H9 (cell line): ENCODE data around the gene CHTOP. TPM values are rescaled to one million over a fixed set of nuclear protein-coding genes. Genes with fewer than 3 reads are reported as not detected.
A peak's percentile ranks its signal among the peaks of the same experiment; 100 is the strongest.

Experiments
- DNase-seq: peaks from one replicate; pipeline ENCODE4 v3.0.0-alpha.2; 2017
- H2AFZ ChIP-seq: one replicate; pipeline ENCODE4 v1.6.1; 2013; ENCODE audit warnings: mild to moderate bottlenecking, low read length, control low read depth, moderate library complexity
- H2AK5ac ChIP-seq: 2 replicates; pipeline ENCODE4 v1.6.1; 2013; ENCODE audit warnings: low read length, control low read depth, mixed read lengths; ENCODE audit not compliant: insufficient read length
- H2BK120ac ChIP-seq: one replicate; pipeline ENCODE4 v1.6.1; 2013; ENCODE audit warnings: low read depth, mild to moderate bottlenecking, low read length, control low read depth, inconsistent platforms; ENCODE audit not compliant: poor library complexity, severe bottlenecking
- H2BK12ac ChIP-seq: 2 replicates; pipeline ENCODE4 v1.6.1; 2013; ENCODE audit warnings: low read length, control low read depth, mixed read lengths, low read depth; ENCODE audit not compliant: insufficient read length
- H2BK15ac ChIP-seq: 2 replicates; pipeline ENCODE4 v1.6.1; 2013; ENCODE audit warnings: low read depth, low read length, control low read depth
- H2BK20ac ChIP-seq: one replicate; pipeline ENCODE4 v1.6.1; 2013; ENCODE audit warnings: low read depth, mild to moderate bottlenecking, low read length, control low read depth, inconsistent platforms; ENCODE audit not compliant: poor library complexity, severe bottlenecking
- H2BK5ac ChIP-seq: 2 replicates; pipeline ENCODE4 v1.6.1; 2013; ENCODE audit warnings: low read length, control low read depth, mixed read lengths; ENCODE audit not compliant: insufficient read length
- H3K14ac ChIP-seq: 2 replicates; pipeline ENCODE4 v1.6.1; 2013; ENCODE audit warnings: low read length, control low read depth; ENCODE audit not compliant: insufficient read depth
- H3K18ac ChIP-seq: 2 replicates; pipeline ENCODE4 v1.6.1; 2013; ENCODE audit warnings: low read depth, mild to moderate bottlenecking, mixed read lengths, low read length, control low read depth; ENCODE audit not compliant: insufficient read length
- H3K23ac ChIP-seq: 2 replicates; pipeline ENCODE4 v1.6.1; 2013; ENCODE audit warnings: low read length, control low read depth, mixed read lengths, low read depth; ENCODE audit not compliant: insufficient read length
- H3K23me2 ChIP-seq: 2 replicates; pipeline ENCODE4 v1.6.1; 2013; ENCODE audit warnings: low read depth, mild to moderate bottlenecking, mixed read lengths, low read length, control low read depth; ENCODE audit not compliant: insufficient read length, poor library complexity, severe bottlenecking
- H3K27ac ChIP-seq: 2 replicates; pipeline ENCODE4 v1.5.1; 2013; ENCODE audit warnings: low read length, control low read depth, mixed read lengths, low read depth; ENCODE audit not compliant: insufficient read length
- H3K27me3 ChIP-seq: 2 replicates; pipeline ENCODE4 v1.6.1; 2013; ENCODE audit warnings: low read length, control low read depth, inconsistent platforms; ENCODE audit not compliant: insufficient read depth
- H3K4ac ChIP-seq: 2 replicates; pipeline ENCODE4 v1.6.1; 2013; ENCODE audit warnings: low read depth, mild to moderate bottlenecking, control low read depth, inconsistent platforms, low read length, moderate library complexity
- H3K4me1 ChIP-seq: 2 replicates; pipeline ENCODE4 v1.6.1; 2013; ENCODE audit warnings: low read length, control low read depth, inconsistent platforms; ENCODE audit not compliant: insufficient read depth
- H3K4me2 ChIP-seq: 2 replicates; pipeline ENCODE4 v1.6.1; 2013; ENCODE audit warnings: low read length, control low read depth, mixed read lengths; ENCODE audit not compliant: insufficient read length, insufficient read depth
- H3K56ac ChIP-seq: 2 replicates; pipeline ENCODE4 v1.6.1; 2013; ENCODE audit warnings: low read depth, mild to moderate bottlenecking, mixed read lengths, low read length, control low read depth; ENCODE audit not compliant: insufficient read length
- H3K79me1 ChIP-seq: 2 replicates; pipeline ENCODE4 v1.6.1; 2013; ENCODE audit warnings: low read depth, mild to moderate bottlenecking, moderate library complexity, low read length, control low read depth, inconsistent platforms; ENCODE audit not compliant: insufficient read depth, poor library complexity, severe bottlenecking
- H3K79me2 ChIP-seq: 2 replicates; pipeline ENCODE4 v1.6.1; 2013; ENCODE audit warnings: low read length, control low read depth, inconsistent platforms; ENCODE audit not compliant: insufficient read depth
- H3K9ac ChIP-seq: 2 replicates; pipeline ENCODE4 v1.6.1; 2013; ENCODE audit warnings: low read length, control low read depth, mixed read lengths; ENCODE audit not compliant: insufficient read length; ENCODE audit errors: extremely low read depth
- H3K9me3 ChIP-seq: one replicate; pipeline ENCODE4 v1.6.1; 2013; ENCODE audit warnings: low read depth, low read length, inconsistent platforms; ENCODE audit not compliant: control insufficient read depth
- H3T11ph ChIP-seq: one replicate; pipeline ENCODE4 v1.6.1; 2013; ENCODE audit warnings: mild to moderate bottlenecking, low read length, control low read depth, inconsistent platforms
- H4K20me1 ChIP-seq: one replicate; pipeline ENCODE4 v1.6.1; 2013; ENCODE audit not compliant: control insufficient read depth, insufficient read length, insufficient read depth
- H4K5ac ChIP-seq: 2 replicates; pipeline ENCODE4 v1.6.1; 2013; ENCODE audit warnings: low read depth, mild to moderate bottlenecking, mixed read lengths, low read length, control low read depth; ENCODE audit not compliant: insufficient read length
- H4K8ac ChIP-seq: replicated peaks from 2 replicates; pipeline ENCODE4 v1.6.1; 2013; ENCODE audit warnings: low read length, control low read depth, mixed read lengths, low read depth; ENCODE audit not compliant: insufficient read length
- H4K91ac ChIP-seq: 2 replicates; pipeline ENCODE4 v1.6.1; 2013; ENCODE audit warnings: low read depth, mild to moderate bottlenecking, moderate library complexity, mixed read lengths, low read length, control low read depth; ENCODE audit not compliant: insufficient read length
- H3K27ac Mint-ChIP-seq, 3 experiments: 2 replicates in 2 of 3; 3 replicates in 1 of 3; pipeline ENCODE4 v1.8.0; 2020 to 2021; ENCODE audit warnings: mixed read lengths in 3 of 3, mild to moderate bottlenecking in 1 of 3, moderate library complexity in 1 of 3
- H3K27me3 Mint-ChIP-seq: 2 replicates; pipeline ENCODE4 v1.8.0; 2021; ENCODE audit warnings: low read depth, mild to moderate bottlenecking, moderate library complexity, mixed read lengths
- H3K36me3 Mint-ChIP-seq, 3 experiments: 2 replicates in 2 of 3; 3 replicates in 1 of 3; pipeline ENCODE4 v1.8.0; 2020 to 2021; ENCODE audit warnings: low read depth in 3 of 3, mixed read lengths in 3 of 3; ENCODE audit not compliant: insufficient read depth in 1 of 3
- H3K4me1 Mint-ChIP-seq, 2 experiments: 2 replicates each; pipeline ENCODE4 v1.8.0; 2020; ENCODE audit warnings: mixed read lengths in 2 of 2
- H3K4me3 Mint-ChIP-seq, 2 experiments: 2 replicates in 1 of 2; 3 replicates in 1 of 2; pipeline ENCODE4 v1.8.0; 2020 to 2021; ENCODE audit warnings: mild to moderate bottlenecking in 2 of 2, mixed read lengths in 2 of 2, moderate library complexity in 1 of 2
- H3K9me3 Mint-ChIP-seq, 2 experiments: 2 replicates in 1 of 2; 3 replicates in 1 of 2; pipeline ENCODE4 v1.8.0; 2020; ENCODE audit warnings: mild to moderate bottlenecking in 2 of 2, mixed read lengths in 2 of 2, moderate library complexity in 1 of 2
- CTCF ChIP-seq: fragments of 200-600 bp; sonication (generic); conservative IDR thresholded peaks from 3 replicates; pipeline ENCODE4 v1.8.0; 2021; ENCODE audit warnings: antibody characterized with exemption, mild to moderate bottlenecking
- WGBS: extraction: QIAGEN DNeasy Blood & Tissue Kit; methylation state at CpG from one replicate; pipeline ENCODE4 v1.1.7; 2013; ENCODE audit warnings: missing lambda C conversion rate, low lambda C conversion rate, mixed read lengths; ENCODE audit not compliant: insufficient read length; ENCODE audit errors: extremely low coverage; 5-methylcytosine and 5-hydroxymethylcytosine counted together
- total RNA-seq: library from RNA; stranded (reverse); gene quantifications from 2 replicates; pipeline ENCODE4 v1.2.1, GENCODE V29; 2021

Gene CHTOP
- total RNA-seq, 1 experiment from 2014 or later = 126 TPM

GRCh38 chr1:153685544-153686340 is 51.9 kb downstream of the CHTOP start:
- no peak overlapping the region for H2AFZ ChIP-seq
- no peak overlapping the region for H3K4ac ChIP-seq
- H3K4me1 ChIP-seq = no peaks in the 10 kb centered on the region
- no peak overlapping the region for H2BK12ac ChIP-seq
- TF ChIP-seq CTCF = no peak
- H2BK120ac ChIP-seq = no peak overlapping the region
- no peak overlapping the region for H2BK20ac ChIP-seq
- no peak overlapping the region for H2BK15ac ChIP-seq
- H3K4me2 ChIP-seq = no peak overlapping the region
- H3K27ac ChIP-seq = no peak overlapping the region
- H3K9ac ChIP-seq = no peak overlapping the region
- no peaks in the 10 kb centered on the region for H3K9me3 ChIP-seq
- Mint-ChIP-seq H3K27ac (peak overlapping the region in 2 of 3 experiments; percentile 50 to 73; a peak in 2 of 7 replicates), H3K9me3 (no peaks in the 10 kb centered on the region), H3K4me3 (no peak overlapping the region; a peak in 1 of 5 replicates), H3K4me1 (peaks cover 9 to 27% of the 10 kb centered on the region in 2 experiments), H3K36me3 (peaks cover 4 to 41% (median 30%) of the 10 kb centered on the region in 3 experiments; a peak in 5 of 7 replicates), H3K27me3 (peaks cover 15% of the 10 kb centered on the region)
- no peak overlapping the region for H3K18ac ChIP-seq
- H4K8ac ChIP-seq = no peak overlapping the region
- no CpG with 5 or more reads among the region's 11 CpGs for WGBS
- no peaks in the 10 kb centered on the region for H3K79me1 ChIP-seq
- no peak overlapping the region for H3T11ph ChIP-seq
- no peak overlapping the region for H2BK5ac ChIP-seq
- no peak overlapping the region for H2AK5ac ChIP-seq
- H3K23ac ChIP-seq = no peak overlapping the region
- no peaks in the 10 kb centered on the region for H4K20me1 ChIP-seq
- H3K79me2 ChIP-seq = no peaks in the 10 kb centered on the region
- H3K27me3 ChIP-seq = no peaks in the 10 kb centered on the region
- H3K14ac ChIP-seq = no peak overlapping the region
- H4K5ac ChIP-seq = no peak overlapping the region
- H3K23me2 ChIP-seq = no peaks in the 10 kb centered on the region
- H4K91ac ChIP-seq = no peak overlapping the region
- DNase-seq = no peak
- H3K56ac ChIP-seq = no peak overlapping the region
